Measurements from ENCODE around the gene ISM1.
A peak's percentile ranks its signal among the peaks of the same experiment; 100 is the strongest.

The ISM1 gene

GRCh38 chr20:13322198-13322597 is 101.1 kb downstream of the ISM1 start:
- in situ Hi-C loops (cut with MboI; ENCODE audit: low sequenced_read_pairs, unreplicated experiment): loop anchor here (10.0 to 25.0 kb wide), 2 partner anchors 223 to 465 kb away; partner anchors contain the start of genes ESF1 and NDUFAF5
- no peak for TF ChIP-seq CTCF (IDR thresholded peaks at IDR 0.05; ENCODE audit: borderline replicate concordance, control extremely low read depth, extremely low read depth, insufficient read depth, missing control alignments)
- no peak for DNase-seq (ENCODE audit: low spot score)

- no peak for TF ChIP-seq CTCF (IDR thresholded peaks at IDR 0.05; ENCODE audit: borderline replicate concordance, control extremely low read depth, extremely low read depth, insufficient read depth, missing control alignments)
- no peak for DNase-seq (ENCODE audit: low spot score)
- in situ Hi-C loops (cut with MboI; ENCODE audit: low sequenced_read_pairs, unreplicated experiment): loop anchor here (10.0 to 25.0 kb wide), 2 partner anchors 222 to 465 kb away; partner anchors contain the start of genes ESF1 and NDUFAF5
Observed at GRCh38 chr20:13322621-13323020, 101.5 kb downstream of the ISM1 start.

DNA sequence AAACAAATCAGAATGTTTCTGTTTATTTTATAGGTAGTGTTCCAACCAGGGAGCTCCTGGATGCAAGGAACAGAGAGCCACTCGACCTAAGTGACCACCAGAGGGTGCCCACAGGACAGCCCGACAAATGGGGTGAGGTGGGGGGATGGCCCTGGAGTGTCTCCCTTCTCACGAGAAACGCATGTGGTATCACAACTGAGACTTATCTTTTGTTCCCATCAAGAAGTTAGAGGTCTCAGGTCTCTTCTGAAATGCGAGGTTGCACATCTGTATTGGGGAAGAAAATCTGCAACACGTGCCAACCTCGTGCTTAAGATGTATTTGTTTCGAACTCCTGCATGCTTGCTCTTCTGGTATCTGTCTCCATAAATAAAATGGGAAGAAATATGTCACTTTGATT is 104.0 kb downstream of the ISM1 start:
- peak; percentile 50 for TF ChIP-seq CTCF (IDR thresholded peaks at IDR 0.05; ENCODE audit: borderline replicate concordance, control extremely low read depth, extremely low read depth, insufficient read depth, missing control alignments)
- in situ Hi-C loops (cut with MboI; ENCODE audit: low sequenced_read_pairs, unreplicated experiment): loop anchor here (10.0 kb wide), 1 partner anchor 220 kb away; no protein-coding TSS in a partner anchor
- DNase-seq (ENCODE audit: low spot score): no peak

- DNase-seq (ENCODE audit: low spot score): no peak
- no peak for TF ChIP-seq CTCF (IDR thresholded peaks at IDR 0.05; ENCODE audit: borderline replicate concordance, control extremely low read depth, extremely low read depth, insufficient read depth, missing control alignments)
- in situ Hi-C loops (cut with MboI; ENCODE audit: low sequenced_read_pairs, unreplicated experiment): loop anchor here (10.0 kb wide), 1 partner anchor 219 kb away; no protein-coding TSS in a partner anchor
Observed at GRCh38 chr20:13325796-13326340, 104.8 kb downstream of the ISM1 start.

GRCh38 chr20:13331536-13331935 is 110.5 kb downstream of the ISM1 start:
- no peak for TF ChIP-seq CTCF (IDR thresholded peaks at IDR 0.05; ENCODE audit: borderline replicate concordance, control extremely low read depth, extremely low read depth, insufficient read depth, missing control alignments)
- DNase-seq (ENCODE audit: low spot score): no peak
- in situ Hi-C loops (cut with MboI; ENCODE audit: low sequenced_read_pairs, unreplicated experiment): no loop called here

- no peak for TF ChIP-seq CTCF (IDR thresholded peaks at IDR 0.05; ENCODE audit: borderline replicate concordance, control extremely low read depth, extremely low read depth, insufficient read depth, missing control alignments)
- no peak for DNase-seq (ENCODE audit: low spot score)
- in situ Hi-C loops (cut with MboI; ENCODE audit: low sequenced_read_pairs, unreplicated experiment): no loop called here
Observed at GRCh38 chr20:13333036-13333435, 112.0 kb downstream of the ISM1 start.

Data from GM13976 (cell line).